GM12878 (cell line): Measurements from ENCODE around the gene MTHFD1L. TPM values are rescaled to one million over a fixed set of nuclear protein-coding genes. Genes with fewer than 3 reads are reported as not detected.

Source experiments
- ATAC-seq: fragments of 200-7000 bp; cut with Tn5 transposase; 3 replicates; pipeline ENCODE4 v1.9.1; 2020; ENCODE audit warnings: mild to moderate bottlenecking, moderate library complexity
- BruUV-seq: library from RNA; stranded (reverse); fragments of 400-500 nt; replicated peaks from 2 replicates; lab custom pipeline; 2021; lab: Mats Ljungman, UMichigan
- CTCF ChIA-PET: fragments of 300-600 bp; sonication (Branson Sonifier 250); formaldehyde crosslinking; extraction: SDS; loops from one replicate; lab custom pipeline; 2021; ENCODE audit warnings: inconsistent platforms; lab: Yijun Ruan, JAX
- POLR2A ChIA-PET: fragments of 350-600 bp; formaldehyde crosslinking; extraction: SDS; loops from one replicate; lab custom pipeline; 2021; ENCODE audit warnings: inconsistent platforms; lab: Charles Lee
- RAD21 ChIA-PET: fragments of 300-600 bp; sonication (Branson Sonifier 250); formaldehyde crosslinking; loops from one replicate; lab custom pipeline; 2023; ENCODE audit warnings: antibody characterized with exemption; ENCODE audit not compliant: unreplicated experiment; lab: Charles Lee
- SMC1A ChIA-PET: fragments of 300-600 bp; sonication (Branson Sonifier 250); formaldehyde crosslinking; loops from one replicate; lab custom pipeline; 2023; ENCODE audit not compliant: unreplicated experiment, uncharacterized antibody; lab: Charles Lee
- DNase-seq: peaks from one replicate; pipeline ENCODE4 v3.0.0-alpha.2; 2011; ENCODE audit warnings: low read depth, low spot score
- FAIRE-seq: peaks from 3 replicates; lab custom pipeline; 2011; peaks lifted over from hg19 to GRCh38; lab: Jason Lieb, UNC
- H2AFZ ChIP-seq: 2 replicates; pipeline ENCODE4 v1.6.0; 2011; ENCODE audit warnings: low read depth, low read length, control low read depth; ENCODE audit not compliant: control insufficient read depth
- H3K27ac ChIP-seq: 2 replicates; pipeline ENCODE4 v1.5.1; 2011; ENCODE audit warnings: control low read depth; ENCODE audit not compliant: control insufficient read depth, insufficient read depth
- H3K27me3 ChIP-seq, 2 experiments: replicated peaks in 1 of 2; 2 replicates each; pipeline versions ENCODE4 v1.6.0 to v1.6.1; 2011; ENCODE audit warnings: low read length in 1 of 2; ENCODE audit not compliant: control insufficient read depth in 2 of 2, insufficient read depth in 2 of 2
- H3K36me3 ChIP-seq, 2 experiments: 2 replicates each; pipeline ENCODE4 v1.5.1; 2011; ENCODE audit warnings: low read length in 1 of 2; ENCODE audit not compliant: control insufficient read depth in 2 of 2, insufficient read depth in 2 of 2
- H3K4me1 ChIP-seq: 2 replicates; pipeline ENCODE4 v1.6.1; 2011; ENCODE audit warnings: mild to moderate bottlenecking, low read length, moderate library complexity, mixed read lengths; ENCODE audit not compliant: control insufficient read depth, insufficient read depth
- H3K4me2 ChIP-seq: 2 replicates; pipeline ENCODE4 v1.6.0; 2011; ENCODE audit warnings: control low read depth; ENCODE audit not compliant: control insufficient read depth, insufficient read depth
- H3K4me3 ChIP-seq: fragments of 200-600 bp; sonication (generic); 2 replicates; pipeline ENCODE4 v1.5.1; 2016
- H3K79me2 ChIP-seq: 2 replicates; pipeline ENCODE4 v1.6.0; 2011; ENCODE audit warnings: low read length; ENCODE audit not compliant: control insufficient read depth, insufficient read depth
- H3K9ac ChIP-seq: 2 replicates; pipeline ENCODE4 v1.8.0; 2011; ENCODE audit warnings: low read length, control low read depth, mixed read lengths; ENCODE audit not compliant: control insufficient read depth, insufficient read depth
- H3K9me3 ChIP-seq: replicated peaks from 3 replicates; pipeline ENCODE4 v1.5.1; 2011; ENCODE audit warnings: mild to moderate bottlenecking, low read length; ENCODE audit not compliant: control insufficient read depth, insufficient read depth
- H4K20me1 ChIP-seq: 2 replicates; pipeline ENCODE4 v1.6.0; 2011; ENCODE audit not compliant: control insufficient read depth, insufficient read depth
- CHD1 ChIP-seq: IDR thresholded peaks from 2 replicates; pipeline ENCODE4 v1.6.1; 2012; ENCODE audit warnings: low read depth, low read length, improper control_type of control experiment
- EZH2 ChIP-seq: IDR thresholded peaks from 2 replicates; pipeline ENCODE4 v1.6.1; 2012; ENCODE audit warnings: low read depth, mild to moderate bottlenecking, control low read depth, inconsistent platforms, low read length, borderline replicate concordance; ENCODE audit not compliant: control insufficient read depth
- FOXK2 ChIP-seq: fragments of 450-650 bp; IDR thresholded peaks from 2 replicates; pipeline ENCODE4 v1.6.1; 2017; ENCODE audit warnings: mild to moderate bottlenecking, moderate library complexity
- GATAD2B ChIP-seq: fragments of 450-650 bp; conservative IDR thresholded peaks from 2 replicates; pipeline ENCODE4 v1.6.1; 2017; ENCODE audit warnings: low read depth, mild to moderate bottlenecking, moderate library complexity
- NFIC ChIP-seq: IDR thresholded peaks from 2 replicates; pipeline ENCODE4 v1.6.1; 2012; ENCODE audit warnings: low read depth, mild to moderate bottlenecking, inconsistent platforms, low read length, moderate library complexity
- PML ChIP-seq: IDR thresholded peaks from 2 replicates; pipeline ENCODE4 v1.6.1; 2012; ENCODE audit warnings: low read length, inconsistent platforms
- RBBP5 ChIP-seq: fragments of 200-600 bp; sonication (generic); conservative IDR thresholded peaks from 2 replicates; pipeline ENCODE4 v1.6.1; 2016
- RFX5 ChIP-seq: IDR thresholded peaks from 2 replicates; pipeline ENCODE4 v1.6.1; 2011; ENCODE audit warnings: low read depth, low read length, improper control_type of control experiment
- RUNX3 ChIP-seq: IDR thresholded peaks from 2 replicates; pipeline ENCODE4 v1.6.1; 2012; ENCODE audit warnings: low read length, inconsistent platforms
- SIN3A ChIP-seq: IDR thresholded peaks from 2 replicates; pipeline ENCODE4 v1.6.1; 2012; ENCODE audit warnings: low read depth, low read length, improper control_type of control experiment
- SP1 ChIP-seq: IDR thresholded peaks from one replicate; pipeline ENCODE4 v1.6.1; 2011; ENCODE audit warnings: low read depth, low read length
- SUPT20H ChIP-seq: IDR thresholded peaks from 2 replicates; pipeline ENCODE4 v1.6.1; 2011; ENCODE audit warnings: low read depth, mild to moderate bottlenecking, low read length, moderate library complexity, borderline replicate concordance; ENCODE audit not compliant: control insufficient read depth
- YBX1 ChIP-seq: fragments of 450-650 bp; IDR thresholded peaks from 2 replicates; pipeline ENCODE4 v1.6.1; 2016; ENCODE audit warnings: antibody characterized with exemption
- ZNF274 ChIP-seq: IDR thresholded peaks from one replicate; pipeline ENCODE4 v1.8.0; 2011; ENCODE audit not compliant: insufficient read length, insufficient read depth
- WGBS: methylation state at CpG from one replicate; pipeline ENCODE4 v1.1.6; 2016; ENCODE audit warnings: low lambda C conversion rate; ENCODE audit not compliant: insufficient replicate concordance, insufficient coverage; ENCODE audit errors: missing lambda C conversion rate; 5-methylcytosine and 5-hydroxymethylcytosine counted together
- in situ Hi-C: fragments of 300-500 bp; cut with MboI; formaldehyde crosslinking; loops from 9 replicates; pipeline ENCODE4 v1.14.3; 2018; ENCODE audit warnings: mixed read lengths
- intact Hi-C: fragments of 100-400 bp; cut with micrococcal nuclease; formaldehyde crosslinking; loops from one replicate; pipeline ENCODE4 v1.14.2; 2022; ENCODE audit not compliant: unreplicated experiment
- polyA plus RNA-seq, 11 experiments: library from polyadenylated mRNA; depleted of rRNA in 4 of 11; unstranded in 6 of 11; stranded (reverse) in 5 of 11; fragments of >200 nt; fragmentation: Nextera tagmentation in 4 of 11; fragmentation: Illumina TruSeq in 1 of 11; extraction: Ambion mirVana in 4 of 11; extraction: Trizol in 1 of 11; gene quantifications; 1 replicate in 1 of 11; 2 replicates in 10 of 11; pipeline versions ENCODE4 v1.2.1 to v1.2.3, GENCODE V29; 2011 to 2016; ENCODE audit warnings: inconsistent platforms in 2 of 11, missing spikeins in 2 of 11, low read depth in 1 of 11
- total RNA-seq, 4 experiments: library from RNA; depleted of rRNA in 3 of 4; stranded (reverse); fragments of >200 nt in 3 of 4; fragmentation: Illumina TruSeq in 1 of 4; extraction: Trizol in 1 of 4; gene quantifications; 2 replicates each; pipeline versions ENCODE4 v1.2.1 to v1.2.3, GENCODE V29; 2013 to 2021
- TF ChIP-seq, protein P1 (sequence below): fragments of 450-650 bp; IDR thresholded peaks from 2 replicates; pipeline ENCODE4 v1.6.1; 2017; ENCODE audit warnings: antibody characterized with exemption, mild to moderate bottlenecking, moderate library complexity
- TF ChIP-seq, protein P2 (sequence below): IDR thresholded peaks from 2 replicates; pipeline ENCODE4 v1.6.1; 2011; ENCODE audit warnings: borderline replicate concordance, low read depth, mild to moderate bottlenecking, moderate library complexity, mixed read lengths, low read length; ENCODE audit not compliant: insufficient read depth; ENCODE audit errors: extremely low read length
- TF ChIP-seq, protein P3 (sequence below): IDR thresholded peaks from 2 replicates; pipeline ENCODE4 v1.6.1; 2012; ENCODE audit warnings: low read depth, low read length, improper control_type of control experiment
- TF ChIP-seq, protein P4 (sequence below): fragments of 450-650 bp; IDR thresholded peaks from 2 replicates; pipeline ENCODE4 v1.6.1; 2017; ENCODE audit warnings: mild to moderate bottlenecking

The MTHFD1L gene
- total and polyA plus RNA-seq, 10 of the 15 experiments (the other 5 are each of a cell fraction or from before 2014, with no cell fraction given) = 11.7 to 75.5 (median 28.8) TPM

DNA sequence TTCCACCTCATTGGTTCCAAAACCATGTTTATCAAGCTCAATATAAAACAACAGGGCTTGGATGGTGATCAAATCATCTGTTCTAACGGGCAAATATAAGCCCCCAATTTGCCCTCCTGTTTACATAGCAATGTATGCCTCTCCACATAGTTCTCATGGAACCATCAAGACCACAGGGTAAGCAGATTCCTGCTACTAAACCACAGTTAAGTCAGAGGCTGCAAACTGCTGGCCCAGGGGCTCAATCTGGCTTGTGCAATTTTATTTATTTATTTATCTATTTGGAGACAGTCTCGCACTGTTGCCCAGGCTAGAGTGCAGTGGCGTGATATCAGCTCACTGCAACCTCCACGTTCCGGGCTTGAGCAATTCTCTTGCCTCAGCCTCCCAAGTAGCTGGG lies 18.9 kb upstream of the MTHFD1L start (continued):
- TF ChIP-seq GATAD2B (no peak), RBBP5 (no peak), CHD1 (no peak), SUPT20H (no peak), YBX1 (no peak)
- TF ChIP-seq, protein P1, sequence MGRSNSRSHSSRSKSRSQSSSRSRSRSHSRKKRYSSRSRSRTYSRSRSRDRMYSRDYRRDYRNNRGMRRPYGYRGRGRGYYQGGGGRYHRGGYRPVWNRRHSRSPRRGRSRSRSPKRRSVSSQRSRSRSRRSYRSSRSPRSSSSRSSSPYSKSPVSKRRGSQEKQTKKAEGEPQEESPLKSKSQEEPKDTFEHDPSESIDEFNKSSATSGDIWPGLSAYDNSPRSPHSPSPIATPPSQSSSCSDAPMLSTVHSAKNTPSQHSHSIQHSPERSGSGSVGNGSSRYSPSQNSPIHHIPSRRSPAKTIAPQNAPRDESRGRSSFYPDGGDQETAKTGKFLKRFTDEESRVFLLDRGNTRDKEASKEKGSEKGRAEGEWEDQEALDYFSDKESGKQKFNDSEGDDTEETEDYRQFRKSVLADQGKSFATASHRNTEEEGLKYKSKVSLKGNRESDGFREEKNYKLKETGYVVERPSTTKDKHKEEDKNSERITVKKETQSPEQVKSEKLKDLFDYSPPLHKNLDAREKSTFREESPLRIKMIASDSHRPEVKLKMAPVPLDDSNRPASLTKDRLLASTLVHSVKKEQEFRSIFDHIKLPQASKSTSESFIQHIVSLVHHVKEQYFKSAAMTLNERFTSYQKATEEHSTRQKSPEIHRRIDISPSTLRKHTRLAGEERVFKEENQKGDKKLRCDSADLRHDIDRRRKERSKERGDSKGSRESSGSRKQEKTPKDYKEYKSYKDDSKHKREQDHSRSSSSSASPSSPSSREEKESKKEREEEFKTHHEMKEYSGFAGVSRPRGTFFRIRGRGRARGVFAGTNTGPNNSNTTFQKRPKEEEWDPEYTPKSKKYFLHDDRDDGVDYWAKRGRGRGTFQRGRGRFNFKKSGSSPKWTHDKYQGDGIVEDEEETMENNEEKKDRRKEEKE = no peak
- TF ChIP-seq, protein P2, sequence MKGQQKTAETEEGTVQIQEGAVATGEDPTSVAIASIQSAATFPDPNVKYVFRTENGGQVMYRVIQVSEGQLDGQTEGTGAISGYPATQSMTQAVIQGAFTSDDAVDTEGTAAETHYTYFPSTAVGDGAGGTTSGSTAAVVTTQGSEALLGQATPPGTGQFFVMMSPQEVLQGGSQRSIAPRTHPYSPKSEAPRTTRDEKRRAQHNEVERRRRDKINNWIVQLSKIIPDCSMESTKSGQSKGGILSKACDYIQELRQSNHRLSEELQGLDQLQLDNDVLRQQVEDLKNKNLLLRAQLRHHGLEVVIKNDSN = no peak
- TF ChIP-seq, protein P3, sequence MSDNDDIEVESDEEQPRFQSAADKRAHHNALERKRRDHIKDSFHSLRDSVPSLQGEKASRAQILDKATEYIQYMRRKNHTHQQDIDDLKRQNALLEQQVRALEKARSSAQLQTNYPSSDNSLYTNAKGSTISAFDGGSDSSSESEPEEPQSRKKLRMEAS = no peak

DNA sequence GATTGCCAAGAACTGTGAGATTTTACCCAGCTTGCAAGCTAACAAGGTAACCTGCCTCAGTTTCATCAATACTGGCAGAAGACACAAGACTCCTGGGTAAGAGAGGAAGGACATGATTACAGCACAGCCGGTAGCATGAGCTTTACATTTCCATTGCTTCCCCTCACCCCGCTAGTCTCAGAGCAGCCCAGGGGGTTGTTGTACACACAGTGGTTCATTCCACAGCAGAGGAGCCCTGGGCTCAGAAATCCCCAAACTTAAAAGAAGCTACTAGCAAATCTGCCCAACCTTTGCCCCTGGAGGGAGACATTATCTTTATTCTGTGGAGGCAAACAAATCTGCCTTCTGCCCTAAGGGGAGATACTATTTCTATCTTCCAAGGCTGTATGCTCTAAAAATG lies 17.1 kb upstream of the MTHFD1L start:
- SMC1A ChIA-PET = interaction anchor here (0.7 kb wide), 1 partner anchor 33 kb away, joined by 3 read pairs; no protein-coding TSS in a partner anchor
- BruUV-seq = no TSS peak
- WGBS = 97% methylated on average over 2 of the region's 2 CpGs
- TF ChIP-seq FOXK2 (no peak), EZH2 (no peak), NFIC (no peak), SIN3A (no peak), RFX5 (no peak), SP1 (no peak), ZNF274 (no peak), RUNX3 (no peak), PML (no peak)
- TF ChIP-seq, protein P3 = no peak
- TF ChIP-seq, protein P4, sequence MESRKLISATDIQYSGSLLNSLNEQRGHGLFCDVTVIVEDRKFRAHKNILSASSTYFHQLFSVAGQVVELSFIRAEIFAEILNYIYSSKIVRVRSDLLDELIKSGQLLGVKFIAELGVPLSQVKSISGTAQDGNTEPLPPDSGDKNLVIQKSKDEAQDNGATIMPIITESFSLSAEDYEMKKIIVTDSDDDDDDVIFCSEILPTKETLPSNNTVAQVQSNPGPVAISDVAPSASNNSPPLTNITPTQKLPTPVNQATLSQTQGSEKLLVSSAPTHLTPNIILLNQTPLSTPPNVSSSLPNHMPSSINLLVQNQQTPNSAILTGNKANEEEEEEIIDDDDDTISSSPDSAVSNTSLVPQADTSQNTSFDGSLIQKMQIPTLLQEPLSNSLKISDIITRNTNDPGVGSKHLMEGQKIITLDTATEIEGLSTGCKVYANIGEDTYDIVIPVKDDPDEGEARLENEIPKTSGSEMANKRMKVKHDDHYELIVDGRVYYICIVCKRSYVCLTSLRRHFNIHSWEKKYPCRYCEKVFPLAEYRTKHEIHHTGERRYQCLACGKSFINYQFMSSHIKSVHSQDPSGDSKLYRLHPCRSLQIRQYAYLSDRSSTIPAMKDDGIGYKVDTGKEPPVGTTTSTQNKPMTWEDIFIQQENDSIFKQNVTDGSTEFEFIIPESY = no peak

More for the DNA sequence above, 17.1 kb upstream of the MTHFD1L start:
- no peak for DNase-seq
- ChIA-PET POLR2A (no interaction called here), CTCF (interaction anchor here (0.6 to 1.2 kb wide), 2 partner anchors 31 to 766 kb away, joined by 3 read pairs; no protein-coding TSS in a partner anchor), RAD21 (interaction anchor here (0.9 to 1.2 kb wide), 2 partner anchors 10 to 17 kb away, joined by 3 to 4 read pairs; partner anchors contain the start of gene MTHFD1L)
- FAIRE-seq = no peak
- in situ Hi-C loops (no loop called here), intact Hi-C loops (no loop called here)
- no peaks in the 10 kb centered on the region for H3K79me2 ChIP-seq
- H3K27ac ChIP-seq = no peak overlapping the region
- no peak; the same call in 2 of the 3 replicates for ATAC-seq
- H3K9me3 ChIP-seq = no peaks in the 10 kb centered on the region
- no peaks in the 10 kb centered on the region for H3K36me3 ChIP-seq
- no peaks in the 10 kb centered on the region for H3K27me3 ChIP-seq
- H3K4me1 ChIP-seq = no peaks in the 10 kb centered on the region
- H3K4me2 ChIP-seq = no peak overlapping the region
- H3K9ac ChIP-seq = no peak overlapping the region
- H2AFZ ChIP-seq = no peak overlapping the region
- H3K4me3 ChIP-seq = no peak overlapping the region
- no peaks in the 10 kb centered on the region for H4K20me1 ChIP-seq
